GM23338 (cell line): ENCODE measurements around the gene COBLL1. TPM values are rescaled to one million over a fixed set of nuclear protein-coding genes. Genes with fewer than 3 reads are reported as not detected.

Source experiments
- ATAC-seq: fragments of 200-7000 bp; cut with Tn5 transposase; 3 replicates; pipeline ENCODE4 v1.9.1; 2020
- DNase-seq: peaks from one replicate; pipeline ENCODE4 v3.0.0-alpha.2; 2015; ENCODE audit warnings: low spot score
- H2AFZ ChIP-seq: fragments of 200-600 bp; sonication (generic); 2 replicates; pipeline ENCODE4 v1.8.0; 2016; ENCODE audit warnings: antibody characterized with exemption, mild to moderate bottlenecking, moderate library complexity
- H3F3A ChIP-seq: fragments of 200-600 bp; sonication (generic); replicated peaks from 2 replicates; pipeline ENCODE4 v1.8.0; 2017; ENCODE audit warnings: antibody characterized with exemption, mixed run types, low read depth
- H3K27ac ChIP-seq: fragments of 200-600 bp; sonication (generic); 2 replicates; pipeline ENCODE4 v1.6.1; 2016; ENCODE audit warnings: low read depth
- H3K27me3 ChIP-seq: fragments of 200-600 bp; sonication (generic); 2 replicates; pipeline ENCODE4 v1.8.0; 2016; ENCODE audit warnings: mild to moderate bottlenecking, mixed run types, moderate library complexity; ENCODE audit not compliant: insufficient read depth
- H3K36me3 ChIP-seq: fragments of 200-600 bp; sonication (generic); 2 replicates; pipeline ENCODE4 v1.8.0; 2016; ENCODE audit warnings: mild to moderate bottlenecking; ENCODE audit not compliant: insufficient read depth
- H3K4me1 ChIP-seq: fragments of 200-600 bp; sonication (generic); 2 replicates; pipeline ENCODE4 v1.8.0; 2016; ENCODE audit warnings: mild to moderate bottlenecking, moderate library complexity; ENCODE audit not compliant: insufficient read depth
- H3K4me2 ChIP-seq: fragments of 200-600 bp; sonication (generic); 2 replicates; pipeline ENCODE4 v1.7.1; 2017; ENCODE audit warnings: mixed run types
- H3K4me3 ChIP-seq: fragments of 200-600 bp; sonication (generic); 2 replicates; pipeline ENCODE4 v1.6.1; 2016; ENCODE audit warnings: mixed run types
- H3K79me2 ChIP-seq: fragments of 200-600 bp; sonication (generic); replicated peaks from 2 replicates; pipeline ENCODE4 v1.8.0; 2017; ENCODE audit warnings: mild to moderate bottlenecking; ENCODE audit not compliant: insufficient read depth
- H3K9me2 ChIP-seq: fragments of 200-600 bp; sonication (generic); 2 replicates; pipeline ENCODE4 v1.8.0; 2017; ENCODE audit not compliant: insufficient read depth
- H4K20me1 ChIP-seq: fragments of 200-600 bp; sonication (generic); replicated peaks from 2 replicates; pipeline ENCODE4 v1.8.0; 2017; ENCODE audit warnings: mild to moderate bottlenecking; ENCODE audit not compliant: insufficient read depth
- H3K27ac Mint-ChIP-seq: 2 replicates; pipeline ENCODE4 v1.8.0; 2020; ENCODE audit warnings: inconsistent platforms, mild to moderate bottlenecking, moderate library complexity, mixed read lengths
- H3K27me3 Mint-ChIP-seq: 3 replicates; pipeline ENCODE4 v1.8.0; 2022; ENCODE audit warnings: low read depth, mild to moderate bottlenecking, moderate library complexity, mixed read lengths, inconsistent platforms; ENCODE audit not compliant: insufficient read depth, poor library complexity
- H3K36me3 Mint-ChIP-seq: 3 replicates; pipeline ENCODE4 v1.8.0; 2021; ENCODE audit warnings: low read depth, mild to moderate bottlenecking, inconsistent platforms, moderate library complexity, mixed read lengths
- H3K4me1 Mint-ChIP-seq: 3 replicates; pipeline ENCODE4 v1.8.0; 2020; ENCODE audit warnings: mild to moderate bottlenecking, inconsistent platforms, mixed read lengths
- H3K4me3 Mint-ChIP-seq: 3 replicates; pipeline ENCODE4 v1.8.0; 2021; ENCODE audit warnings: moderate library complexity, mild to moderate bottlenecking, inconsistent platforms, mixed read lengths
- H3K9me3 Mint-ChIP-seq: 3 replicates; pipeline ENCODE4 v1.8.0; 2020; ENCODE audit warnings: moderate library complexity, mild to moderate bottlenecking, inconsistent platforms, mixed read lengths
- EZH2 ChIP-seq: fragments of 200-600 bp; sonication (generic); IDR thresholded peaks from one replicate; pipeline ENCODE4 v1.8.0; 2017; ENCODE audit warnings: antibody characterized with exemption, mild to moderate bottlenecking, low read depth; ENCODE audit not compliant: unreplicated experiment
- polyA plus RNA-seq: library from polyadenylated mRNA; unstranded; fragments of >200 nt; fragmentation: Nextera tagmentation; extraction: Ambion mirVana; gene quantifications from 2 replicates; pipeline ENCODE4 v1.2.1, GENCODE V29; 2016
- small RNA-seq: library from RNA; depleted of rRNA; stranded (forward); fragments of <200 nt; gene quantifications from one replicate; pipeline ENCODE3, GENCODE V24; 2014; ENCODE audit warnings: low replicate concordance
- total RNA-seq: library from RNA; depleted of rRNA; stranded (reverse); fragments of >200 nt; shearing (Covaris generic); gene quantifications from 2 replicates; pipeline ENCODE4 v1.2.3, GENCODE V29; 2014; rRNA removed

Gene COBLL1
- total and polyA plus RNA-seq, 2 experiments from 2014 or later, result 2.9 to 7.4 TPM

- Mint-ChIP-seq H3K27me3 (no peaks in the 10 kb centered on the region), H3K9me3 (no peaks in the 10 kb centered on the region), H3K36me3 (no peaks in the 10 kb centered on the region), H3K4me1 (peaks cover 6% of the 10 kb centered on the region), H3K4me3 (no peak overlapping the region), H3K27ac (no peak overlapping the region)
- ATAC-seq (no peak), DNase-seq (no peak)
- Histone ChIP-seq H3K79me2 (no peaks in the 10 kb centered on the region), H3F3A (no peaks in the 10 kb centered on the region), H3K36me3 (no peaks in the 10 kb centered on the region), H2AFZ (no peak overlapping the region), H4K20me1 (no peaks in the 10 kb centered on the region), H3K27ac (no peak overlapping the region), H3K4me1 (no peaks in the 10 kb centered on the region), H3K4me3 (no peak overlapping the region), H3K9me2 (no peaks in the 10 kb centered on the region), H3K4me2 (no peak overlapping the region), H3K27me3 (no peaks in the 10 kb centered on the region)
- TF ChIP-seq EZH2, result no peak
Observed at GRCh38 chr2:164642268-164642667, 199.4 kb downstream of the COBLL1 start.

Small RNA genes lying within 50 kb of the gene (small RNA-seq; reads per million reads assigned to genes)
- not detected for gene RNA5SP110
- gene SNORA70F, result not detected

Other genes with a start within 250 kb of the COBLL1 start
- 11.3 and 16.0 TPM in 2 replicates for gene GRB14, start 220.3 kb downstream of the COBLL1 start, total RNA-seq
- gene GRB14, start 220.3 kb downstream of the COBLL1 start, polyA plus RNA-seq, result 28.0 and 28.9 TPM in 2 replicates
- not detected in 2 replicates for gene SLC38A11, start 113.7 kb upstream of the COBLL1 start, total RNA-seq
- gene SLC38A11, start 113.7 kb upstream of the COBLL1 start, polyA plus RNA-seq, result not detected in 2 replicates